GM19468 (cell line): ENCODE measurements around the gene FAT2.
A peak's percentile ranks its signal among the peaks of the same experiment; 100 is the strongest.
"Not testable (repeated sequence)": the region's sequence is repeated elsewhere in the genome, so short reads cannot be mapped to it uniquely, and the experiment has no call there.

ENCODE experiments used
- ATAC-seq: cut with Tn5 transposase; IDR thresholded peaks from one replicate; pipeline ENCODE4 v1.9.1; 2021; ENCODE audit warnings: mild to moderate bottlenecking, moderate library complexity, moderate number of reproducible peaks; ENCODE audit not compliant: unreplicated experiment; ENCODE audit errors: extremely low read depth

FAT2 gene

DNA sequence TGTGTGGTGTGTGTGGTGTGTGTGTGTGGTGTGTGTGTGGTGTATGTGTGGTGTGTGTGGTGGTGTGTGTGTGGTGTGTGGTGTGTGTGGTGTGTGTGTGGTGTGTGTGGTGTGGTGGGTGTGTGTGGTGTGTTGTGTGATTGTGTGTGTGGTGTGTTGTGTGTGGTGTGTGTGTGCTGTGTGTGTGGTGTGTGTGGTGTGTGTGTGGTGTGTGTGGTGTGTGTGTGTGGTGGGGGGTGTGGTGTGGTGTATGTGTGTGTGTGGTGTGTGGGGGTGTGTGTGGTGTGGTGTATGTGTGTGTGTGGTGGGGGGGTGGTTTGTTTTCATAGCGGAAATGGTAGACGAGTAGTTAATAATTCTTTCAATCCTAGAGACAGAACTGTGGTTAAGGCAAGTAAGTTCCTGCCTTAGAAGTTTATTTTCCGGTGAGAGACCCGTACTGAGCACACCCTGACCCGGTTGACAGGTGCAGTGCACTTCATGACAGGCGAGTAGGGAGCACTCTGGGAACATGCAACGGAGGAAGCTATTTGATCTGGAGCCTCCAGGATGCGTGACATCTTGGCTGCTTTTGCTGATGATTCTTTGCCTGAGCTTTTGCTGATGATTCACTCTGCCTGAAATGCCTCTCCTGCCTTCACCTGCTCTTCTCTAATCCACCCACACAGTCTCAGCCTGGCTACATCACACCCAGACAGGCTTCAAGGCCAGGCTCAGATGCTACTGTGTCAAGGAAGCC, 21.7 kb upstream of the FAT2 start:
- ATAC-seq: peak; percentile 95

DNA sequence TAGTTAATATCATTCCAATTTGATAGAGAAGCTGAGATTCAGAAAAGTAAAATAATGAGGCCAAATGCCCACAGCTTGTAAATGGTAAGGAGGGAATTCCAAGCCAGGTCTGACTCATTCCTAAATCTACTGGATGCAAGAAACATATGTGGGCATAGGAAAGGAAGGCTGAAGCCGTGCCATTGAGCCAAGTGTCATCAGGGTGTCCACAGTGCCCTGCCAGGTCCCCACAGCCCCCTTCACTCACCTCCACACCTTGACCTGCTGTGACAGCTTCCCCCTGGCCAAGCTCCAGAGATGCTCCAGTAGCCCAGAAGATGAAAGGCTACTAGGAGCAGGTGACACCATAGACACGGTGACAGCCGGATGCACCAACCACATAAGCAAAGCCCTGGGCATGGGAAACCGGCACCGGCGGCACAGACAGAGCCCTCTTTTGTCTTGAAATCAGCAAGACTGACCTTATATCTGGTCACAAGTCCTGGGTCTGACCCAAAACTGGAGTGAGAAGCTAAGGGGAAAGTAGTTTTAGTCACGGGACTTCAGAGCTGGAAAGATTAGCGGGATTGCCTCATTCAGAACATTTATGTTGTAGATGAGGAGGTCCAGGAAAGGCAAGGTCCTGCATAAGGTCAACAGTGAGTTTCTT, 20.1 kb upstream of the FAT2 start:
- ATAC-seq: no peak

GRCh38 chr5:151608522-151608921, 17.4 kb upstream of the FAT2 start:
- ATAC-seq: no peak

- ATAC-seq: no peak
These were observed 16.2 kb upstream of the FAT2 start for GRCh38 chr5:151607304-151607703.

DNA sequence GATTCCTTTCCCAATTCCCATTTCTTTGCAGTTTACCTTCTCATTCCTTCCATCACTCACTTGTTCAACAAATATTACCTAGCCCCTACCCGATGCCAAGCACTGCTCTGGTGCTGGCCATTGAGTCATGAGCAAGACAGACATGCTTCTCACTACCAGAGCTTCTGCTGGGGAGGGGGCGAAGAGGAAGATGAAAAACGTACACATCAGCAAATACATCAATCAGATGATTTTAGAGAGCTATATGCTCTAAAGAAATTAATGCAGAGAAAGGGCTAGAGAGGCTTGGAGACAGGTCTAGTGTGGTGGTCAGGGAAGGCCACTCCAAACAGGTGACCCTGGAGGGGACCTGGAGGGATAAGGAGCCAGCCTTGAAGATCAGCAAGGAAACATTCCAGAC, 14.4 kb upstream of the FAT2 start:
- ATAC-seq: no peak

- no peak for ATAC-seq
These were observed 11.7 kb upstream of the FAT2 start for GRCh38 chr5:151602806-151603205.

GRCh38 chr5:151601391-151601790, 10.3 kb upstream of the FAT2 start:
- ATAC-seq: no peak

DNA sequence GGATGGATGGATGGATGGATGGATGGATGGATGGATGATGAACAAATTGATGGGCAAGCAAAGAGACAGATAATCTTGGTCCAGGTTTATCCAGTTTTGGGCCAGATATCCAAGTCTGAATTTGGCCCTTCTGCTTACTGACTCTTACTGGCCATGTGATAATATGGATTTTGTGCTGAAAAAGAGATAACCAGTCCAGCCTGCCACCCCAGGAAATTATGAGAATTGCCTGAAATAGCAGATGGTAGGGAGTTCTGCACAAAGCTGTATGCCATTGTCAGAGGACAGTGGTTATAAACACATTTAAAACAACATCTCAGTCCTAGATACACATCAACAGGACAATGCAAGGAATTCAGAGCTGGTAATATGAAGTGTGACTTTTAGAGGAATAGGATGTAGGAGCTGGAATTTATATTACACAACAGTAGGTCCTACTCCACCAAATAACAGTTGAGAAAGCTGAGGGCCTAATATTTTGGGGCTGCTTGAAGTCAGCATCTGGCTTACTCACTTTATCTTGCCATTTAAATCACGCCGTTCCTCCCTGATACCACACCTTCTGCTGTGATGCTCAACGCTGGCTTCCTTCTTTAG, 9.0 kb upstream of the FAT2 start:
- ATAC-seq: no peak

DNA sequence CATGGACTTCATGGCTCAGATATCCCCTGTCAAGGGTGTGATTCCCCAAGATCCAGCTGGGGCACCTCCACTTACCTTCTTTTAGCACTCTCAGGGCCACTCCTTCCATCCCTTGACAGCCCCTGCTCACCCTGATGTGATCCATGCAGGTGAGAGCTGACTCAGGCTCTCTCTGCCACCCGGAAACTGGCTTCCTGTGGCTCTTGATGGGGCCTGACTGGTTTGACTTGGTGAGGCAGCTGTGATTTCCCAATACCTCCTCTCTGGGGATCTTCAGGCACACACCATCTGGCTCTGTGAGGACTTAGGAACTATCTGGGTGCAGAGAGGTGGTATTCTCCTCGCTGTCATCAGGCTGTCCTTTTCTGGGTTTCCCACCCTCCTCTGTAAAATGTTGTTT, 7.9 kb upstream of the FAT2 start:
- no peak for ATAC-seq

- no peak for ATAC-seq
These were observed 7.4 kb upstream of the FAT2 start for GRCh38 chr5:151598549-151598948.

DNA sequence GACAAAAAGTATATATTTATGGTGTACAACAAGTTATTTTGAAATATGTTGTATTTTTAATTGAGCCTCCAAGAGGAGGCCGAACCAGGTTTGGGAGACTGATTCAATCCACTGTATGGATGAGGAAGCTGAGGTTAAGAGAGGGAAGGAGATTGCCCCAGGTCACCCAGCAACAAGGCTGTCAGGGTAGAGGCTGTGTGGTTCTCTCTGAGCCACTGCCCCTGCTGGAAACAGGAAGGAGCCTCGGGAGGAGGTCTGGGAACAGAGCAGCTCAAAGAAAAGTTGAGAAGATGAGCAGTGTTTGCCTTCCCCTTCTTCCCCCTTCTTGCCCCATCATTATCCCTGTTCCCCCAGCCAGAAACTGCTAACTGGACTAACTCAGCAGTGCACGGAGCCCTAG, 6.6 kb upstream of the FAT2 start:
- ATAC-seq: no peak

DNA sequence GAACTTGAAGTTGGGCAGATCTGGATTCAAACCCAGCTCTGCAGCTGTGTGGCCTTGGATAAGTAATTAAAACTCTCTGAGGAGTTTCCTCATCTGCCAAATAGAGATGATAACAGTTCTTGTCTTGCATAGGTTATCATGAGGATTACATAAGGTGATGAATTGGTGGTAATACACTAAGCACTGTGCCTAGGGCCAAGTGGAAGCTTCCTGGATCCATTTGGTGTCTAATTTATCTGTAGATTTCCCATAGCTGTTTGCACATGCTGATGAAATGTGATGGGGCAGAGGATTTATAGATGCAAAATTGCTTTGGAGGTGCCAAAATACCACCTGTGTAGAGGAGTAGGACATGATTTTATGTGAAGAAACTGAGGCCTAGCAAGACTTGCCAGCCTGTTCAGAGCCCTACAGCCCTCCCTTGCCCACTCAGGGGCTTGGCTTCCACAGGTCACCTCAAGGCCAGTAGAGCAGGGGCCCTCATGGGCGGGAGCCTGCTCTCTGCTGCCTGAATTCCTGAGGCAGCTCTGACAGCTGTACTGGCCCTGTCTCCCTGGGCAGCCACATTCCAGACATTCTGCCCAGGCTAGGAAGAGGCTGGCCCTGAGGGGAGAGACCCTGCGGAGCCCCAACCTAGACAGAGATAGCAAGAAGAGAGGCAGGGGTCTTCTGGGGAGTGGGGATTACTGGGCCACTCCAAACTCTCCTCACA, 5.9 kb upstream of the FAT2 start:
- no peak for ATAC-seq

- ATAC-seq: no peak
These were observed 4.3 kb upstream of the FAT2 start for GRCh38 chr5:151595411-151595826.

DNA sequence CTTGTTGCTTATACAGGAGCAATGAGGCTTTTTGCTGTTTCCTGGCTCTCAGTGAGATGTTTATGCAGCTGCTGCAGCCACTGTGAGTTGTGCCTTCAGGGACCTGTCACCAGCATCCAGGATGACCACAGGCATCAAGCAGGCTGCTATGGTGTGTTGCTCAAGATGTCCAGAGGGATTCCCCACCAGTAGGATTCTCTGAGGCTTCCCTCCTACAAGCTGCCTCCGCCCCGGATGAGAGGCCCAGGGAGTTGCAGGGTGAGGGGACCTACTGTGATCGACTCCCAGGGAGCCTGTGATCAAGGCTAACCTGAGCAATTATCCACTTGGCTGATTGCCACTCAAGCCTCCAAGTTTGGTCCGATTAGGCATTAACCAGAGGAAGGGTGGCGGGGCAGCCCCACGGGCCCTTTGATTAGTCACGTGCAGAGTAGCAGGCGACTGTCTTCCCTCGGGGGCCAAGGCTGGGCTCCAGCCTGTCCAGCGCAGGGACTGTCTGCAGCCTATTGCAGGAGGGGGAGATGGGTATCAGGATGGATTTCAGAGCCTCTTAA, 1.8 kb upstream of the FAT2 start:
- peak; percentile 38 for ATAC-seq

DNA sequence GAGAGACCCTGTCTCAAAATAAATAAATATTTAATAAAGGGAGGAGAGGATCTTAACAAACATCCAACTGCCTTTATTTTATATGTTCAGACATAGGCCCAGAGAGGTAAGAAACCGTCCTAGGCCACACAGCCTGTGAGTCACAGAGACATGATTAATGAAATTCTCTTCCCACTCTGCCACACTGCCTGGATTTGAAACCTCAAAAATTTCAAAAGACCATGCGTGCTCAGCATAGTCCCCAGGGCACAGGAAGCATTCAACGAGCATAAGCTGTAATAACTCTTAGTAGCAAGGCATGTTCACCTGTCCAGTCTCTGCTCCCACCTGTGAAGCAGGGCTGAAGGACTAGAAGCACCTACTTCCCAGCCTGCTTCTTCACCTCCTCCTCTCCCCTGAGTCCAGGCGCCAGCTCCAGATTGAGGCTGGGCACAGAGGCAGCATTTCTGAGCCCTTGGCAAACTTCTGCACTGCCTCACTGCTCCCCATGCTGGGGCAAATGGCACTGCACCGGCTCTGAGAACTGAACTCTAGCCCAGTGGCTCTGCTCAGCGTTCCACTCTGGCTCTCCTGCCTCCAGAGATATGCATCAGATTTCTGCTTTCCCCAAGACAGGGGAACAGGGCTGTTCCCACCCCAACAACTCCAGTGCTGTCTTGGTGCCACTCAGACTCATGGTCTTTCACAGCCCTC, 1.1 kb downstream of the FAT2 start:
- no peak for ATAC-seq

GRCh38 chr5:151587796-151588555, 3.2 kb downstream of the FAT2 start:
- ATAC-seq: no peak

GRCh38 chr5:151585970-151586369, 5.2 kb downstream of the FAT2 start:
- ATAC-seq: no peak

GRCh38 chr5:151585344-151585743, 5.8 kb downstream of the FAT2 start:
- ATAC-seq: not testable (repeated sequence)
